Activated CD4-positive, alpha-beta T cell treated with anti-CD3 and anti-CD28 coated beads, Interleukin-2, Interleukin-4, amounts not matched to agents 100 ng/mL and 50 ng/mL, durations not matched to agents 16 hours and 8 hours (primary cell): ENCODE measurements around the gene HMGB4.

Source experiments
- DNase-seq: peaks from one replicate; pipeline ENCODE4 v3.0.0-alpha.2; 2020; ENCODE audit warnings: low spot score

HMGB4 gene, protein sequence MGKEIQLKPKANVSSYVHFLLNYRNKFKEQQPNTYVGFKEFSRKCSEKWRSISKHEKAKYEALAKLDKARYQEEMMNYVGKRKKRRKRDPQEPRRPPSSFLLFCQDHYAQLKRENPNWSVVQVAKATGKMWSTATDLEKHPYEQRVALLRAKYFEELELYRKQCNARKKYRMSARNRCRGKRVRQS

GRCh38 chr1:33863779-33864178, at the start of gene HMGB4:
HMGB4 (plus strand) TSS chr1:33864079; CDS start chr1:33864192, 113 bp downstream.
- DNase-seq, result no peak

GRCh38 chr1:33814166-33814565, 49.7 kb upstream of the HMGB4 start:
- no peak for DNase-seq

DNA sequence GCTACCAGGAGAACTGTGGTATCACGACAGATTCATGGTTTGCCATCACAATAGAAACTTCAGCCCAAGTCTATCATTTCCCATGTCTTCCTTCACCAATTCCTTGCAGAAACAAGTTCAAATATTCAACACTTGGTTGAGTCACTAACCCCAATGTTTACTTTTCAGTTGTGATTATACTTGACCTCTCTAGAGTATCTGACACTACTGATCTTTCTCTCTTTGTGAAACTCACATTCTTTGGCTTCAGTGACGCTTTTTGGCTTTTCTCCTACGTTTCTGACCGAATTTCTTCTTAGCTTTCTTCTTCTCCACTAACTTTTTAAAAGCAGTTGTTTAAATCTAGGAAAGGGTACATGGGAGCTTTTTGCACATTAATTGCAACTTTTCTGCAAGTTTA, 48.8 kb upstream of the HMGB4 start:
- no peak for DNase-seq

DNA sequence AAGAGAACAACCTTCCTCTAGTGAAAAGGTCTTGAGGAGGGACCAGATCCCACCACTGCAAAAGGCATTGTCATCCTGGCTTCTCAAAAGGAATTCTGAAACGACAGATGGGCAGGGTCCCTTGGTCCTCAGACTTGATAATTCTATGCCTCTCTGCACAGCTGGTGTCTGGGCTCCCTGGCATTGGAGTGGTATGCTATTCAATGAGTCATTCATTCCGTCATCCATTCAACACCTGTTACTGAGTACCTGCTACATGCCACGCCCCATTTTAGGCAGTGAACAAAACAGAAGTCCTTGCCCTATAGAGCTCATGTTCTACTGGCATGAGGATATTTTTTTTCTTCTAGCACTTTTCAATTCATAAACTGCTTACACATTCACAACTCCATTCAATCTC, 45.8 kb upstream of the HMGB4 start:
- DNase-seq, result no peak

DNA sequence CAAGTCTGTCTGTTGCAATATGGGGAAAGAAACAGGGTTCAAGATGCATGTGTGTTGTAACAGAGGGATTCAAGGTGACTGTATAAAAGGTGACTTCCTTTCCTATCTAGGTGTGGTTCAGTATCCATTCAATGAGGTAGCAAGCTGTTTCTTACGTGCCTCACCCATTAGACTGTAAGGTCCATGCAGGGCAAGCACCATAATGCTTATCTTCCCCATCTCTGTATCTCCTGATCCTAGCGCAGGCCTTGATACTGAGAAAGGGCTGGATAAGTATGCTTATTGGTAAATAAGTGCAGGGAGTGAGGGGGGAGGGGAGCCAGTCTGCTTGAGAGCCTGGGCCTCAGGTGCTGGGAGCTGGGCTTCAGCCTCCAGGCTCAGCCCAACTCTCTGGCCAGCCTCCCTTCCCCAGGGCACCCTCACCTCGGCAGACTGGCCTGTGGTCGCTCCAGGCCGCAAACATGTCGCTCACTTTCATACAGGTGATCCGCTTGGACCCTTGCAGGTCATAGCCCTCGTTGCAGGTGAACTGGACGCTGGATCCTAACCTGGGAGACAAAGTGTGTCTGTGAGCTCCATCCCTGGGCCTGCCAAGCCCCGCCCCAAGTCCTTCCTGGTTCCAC, 44.5 kb upstream of the HMGB4 start:
- DNase-seq, result no peak

GRCh38 chr1:33819913-33820311, 44.0 kb upstream of the HMGB4 start:
- no peak for DNase-seq

GRCh38 chr1:33820804-33821203, 43.1 kb upstream of the HMGB4 start:
- DNase-seq, result no peak

DNA sequence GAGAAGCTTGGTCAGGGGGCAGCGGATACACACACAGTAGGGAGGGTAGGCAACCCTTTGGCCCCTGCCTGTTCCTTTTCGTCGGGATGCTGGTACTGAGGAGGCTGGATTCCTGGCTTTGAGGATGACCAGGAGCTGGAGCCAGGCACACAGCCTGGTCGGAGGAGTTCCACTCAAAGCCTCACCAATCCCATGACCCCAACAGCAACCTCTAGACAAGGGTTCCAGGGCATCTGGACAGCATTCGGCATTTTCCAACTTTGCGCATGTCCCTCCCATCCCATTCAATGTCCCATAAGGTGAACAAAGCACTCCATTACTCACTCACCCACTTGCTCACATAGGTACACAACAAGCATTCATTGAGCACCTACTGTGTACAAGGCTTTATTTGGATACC, 42.6 kb upstream of the HMGB4 start:
- no peak for DNase-seq

GRCh38 chr1:33822396-33822795, 41.5 kb upstream of the HMGB4 start:
- DNase-seq, result no peak

- DNase-seq, result no peak
These were observed 40.5 kb upstream of the HMGB4 start for GRCh38 chr1:33823401-33823800.

- DNase-seq, result no peak
These were observed 40.0 kb upstream of the HMGB4 start for GRCh38 chr1:33823830-33824229.

DNA sequence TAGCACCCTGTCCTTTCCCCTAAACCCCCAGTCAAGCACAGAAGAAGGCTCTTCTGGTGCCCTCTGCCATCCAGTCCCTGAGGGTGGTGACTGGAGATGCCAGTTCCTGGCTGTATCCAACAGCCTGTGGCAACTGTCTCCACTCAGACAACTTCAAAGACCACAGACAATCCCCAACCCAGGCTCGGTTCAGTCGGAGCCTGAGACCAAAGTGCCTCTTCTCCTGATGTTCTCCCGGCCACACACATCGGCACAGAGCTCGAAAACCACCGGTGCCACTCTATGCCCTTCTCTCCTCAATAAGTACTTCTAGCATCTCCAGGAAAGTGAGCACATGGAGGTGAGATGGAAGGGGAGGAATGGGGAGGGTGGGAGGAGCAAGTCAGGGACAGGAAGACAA, 39.6 kb upstream of the HMGB4 start:
- DNase-seq, result no peak

DNA sequence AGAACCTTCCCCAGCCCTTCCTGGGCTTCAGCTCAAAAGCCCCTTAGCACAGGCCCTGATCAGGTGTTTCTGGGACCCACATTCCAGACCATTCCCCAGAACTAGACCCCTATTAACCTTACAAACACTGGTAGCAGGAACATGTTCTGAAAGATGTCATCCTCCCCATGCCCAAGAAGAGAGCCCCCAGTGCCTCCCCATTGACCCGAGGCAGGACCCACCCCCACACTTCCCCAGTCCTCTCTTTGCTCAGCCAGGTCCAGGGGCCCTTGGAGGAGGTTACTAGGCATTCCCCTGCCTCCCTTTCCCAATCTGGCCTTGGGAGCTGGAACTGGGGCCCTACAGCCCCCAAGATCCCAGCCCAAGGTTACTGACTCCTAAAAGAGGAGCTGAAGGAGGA, 38.9 kb upstream of the HMGB4 start:
- no peak for DNase-seq

GRCh38 chr1:33825506-33825905, 38.4 kb upstream of the HMGB4 start:
- DNase-seq, result no peak

GRCh38 chr1:33826311-33826710, 37.6 kb upstream of the HMGB4 start:
- DNase-seq, result no peak

GRCh38 chr1:33826711-33827110, 37.2 kb upstream of the HMGB4 start:
- no peak for DNase-seq

GRCh38 chr1:33828059-33828458, 35.8 kb upstream of the HMGB4 start:
- no peak for DNase-seq

DNA sequence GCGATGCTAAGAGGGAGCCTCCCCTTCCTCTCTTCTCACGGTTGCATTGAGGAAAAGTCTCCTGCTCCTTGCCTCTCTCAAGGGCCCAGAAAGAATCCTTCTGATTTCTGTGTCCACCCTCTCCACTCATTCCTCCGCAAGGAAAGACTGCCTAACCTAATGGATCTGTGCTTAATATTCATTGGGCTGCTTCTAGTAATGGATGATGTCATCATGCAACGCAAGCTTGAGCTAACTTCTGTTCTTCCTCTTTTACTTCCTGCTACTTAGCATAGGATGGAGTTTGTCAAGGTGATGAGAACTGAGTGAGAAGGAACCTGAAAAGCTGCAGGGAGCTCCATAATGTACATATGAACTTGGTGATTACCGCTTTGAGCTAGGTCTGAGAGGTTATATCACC, 35.2 kb upstream of the HMGB4 start:
- no peak for DNase-seq

DNA sequence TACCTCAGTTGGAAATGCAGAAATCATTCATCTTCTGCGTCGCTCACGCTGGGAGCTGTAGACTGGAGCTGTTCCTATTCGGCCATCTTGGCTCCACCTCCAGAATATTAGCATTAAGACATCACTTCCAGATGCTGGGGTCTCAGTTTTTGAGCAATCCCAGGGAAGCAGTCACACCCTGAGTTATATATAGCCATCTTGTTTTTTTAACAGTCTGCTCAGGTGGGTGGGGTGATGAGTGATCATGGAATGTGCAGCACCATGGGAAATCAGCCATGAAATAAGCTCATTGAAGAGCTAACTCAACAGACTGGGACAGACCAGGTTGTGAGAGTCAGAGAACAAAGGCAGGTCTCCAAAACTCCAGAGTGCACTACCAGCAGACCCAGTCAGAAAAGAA, 27.0 kb upstream of the HMGB4 start:
- DNase-seq, result no peak

DNA sequence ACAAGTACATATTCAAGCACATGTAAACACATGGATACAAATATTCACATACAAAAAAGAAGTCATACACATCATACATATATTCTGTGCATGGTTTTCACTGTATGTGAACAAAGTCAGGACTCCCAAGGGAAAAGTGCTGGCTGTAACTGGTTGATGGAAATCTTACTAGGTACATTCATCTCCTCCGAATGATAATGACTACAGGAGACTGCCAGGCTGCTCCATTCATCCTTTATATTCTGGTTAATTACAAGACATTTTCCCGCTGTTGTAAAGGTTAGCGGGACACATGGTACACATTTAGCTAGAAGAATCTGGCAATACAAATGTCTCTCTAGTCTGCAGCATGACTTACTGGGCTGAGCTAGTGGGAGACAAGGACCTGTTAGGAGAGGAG, 26.2 kb upstream of the HMGB4 start:
- DNase-seq, result no peak

DNA sequence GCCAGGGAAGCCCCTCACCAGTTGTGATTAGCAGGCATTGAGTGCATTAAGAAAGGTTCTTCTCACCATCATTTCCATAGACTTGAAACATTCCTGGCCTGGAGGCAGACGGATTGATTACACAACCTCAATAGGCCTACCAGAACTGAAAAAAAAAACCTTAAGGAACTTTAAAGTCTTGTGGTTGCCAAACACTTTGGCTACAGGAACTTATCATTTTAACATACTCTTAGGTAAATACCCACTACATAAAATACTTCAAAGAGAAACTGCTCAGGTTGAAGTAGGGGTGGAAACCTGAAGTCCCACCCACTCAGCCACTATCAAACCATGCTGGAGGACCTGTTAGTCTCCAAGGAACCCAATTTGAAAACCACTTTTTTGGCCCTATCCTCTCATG, 22.4 kb upstream of the HMGB4 start:
- no peak for DNase-seq

GRCh38 chr1:33842348-33842747, 21.5 kb upstream of the HMGB4 start:
- no peak for DNase-seq

- DNase-seq, result no peak
These were observed 19.7 kb upstream of the HMGB4 start for GRCh38 chr1:33844166-33844565.

DNA sequence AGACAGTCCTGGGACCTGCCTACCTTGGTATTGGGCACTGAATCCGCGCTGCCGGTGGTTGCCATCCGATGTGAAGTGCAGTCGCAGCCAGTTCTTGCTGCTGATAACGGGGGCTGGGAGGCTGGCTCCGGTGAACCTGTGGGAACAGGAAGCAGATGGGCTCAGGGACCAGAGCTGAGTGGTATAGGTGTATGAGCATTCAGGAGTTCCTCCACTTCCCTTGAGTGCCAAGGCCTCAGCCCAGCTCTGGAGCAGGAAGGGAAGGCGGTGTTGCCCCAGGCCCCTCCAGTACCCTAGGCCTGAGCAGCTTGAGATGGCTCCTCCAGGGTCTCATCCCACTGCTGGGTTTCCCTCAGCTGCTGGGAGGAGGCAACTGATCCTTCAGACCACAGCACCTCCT, 17.0 kb upstream of the HMGB4 start:
- no peak for DNase-seq
